ENCODE measurements around the gene ULBP3.

GRCh38 chr6:150099953-150100352 lies 31.0 kb upstream of the ULBP3 start:
- TF ChIP-seq POLR2A (IDR thresholded peaks at IDR 0.05; ENCODE audit: low read length) (no peak), GATA1 (IDR thresholded peaks at IDR 0.05; ENCODE audit: low read depth, low read length) (no peak)

Measured in erythroblast (primary cell).